Activated CD4-positive, alpha-beta T cell treated with anti-CD3 and anti-CD28 coated beads for 4 hours (primary cell): ENCODE results near the gene HECW1.

ENCODE experiments used
- DNase-seq, 2 donors: peaks; one replicate each; pipeline ENCODE4 v3.0.0-alpha.2; 2020

The HECW1 gene

GRCh38 chr7:43276547-43276946 is 164.1 kb downstream of the HECW1 start:
- DNase-seq: no peak

- no peak for DNase-seq
Measured at GRCh38 chr7:43278088-43278644, 165.7 kb downstream of the HECW1 start.

- no peak for DNase-seq
Measured at GRCh38 chr7:43281268-43281667, 168.8 kb downstream of the HECW1 start.

GRCh38 chr7:43283706-43284105 is 171.3 kb downstream of the HECW1 start:
- DNase-seq: no peak

GRCh38 chr7:43289826-43290225 is 177.4 kb downstream of the HECW1 start:
- DNase-seq: no peak

- no peak for DNase-seq
Measured at GRCh38 chr7:43290978-43291377, 178.5 kb downstream of the HECW1 start.

GRCh38 chr7:43291789-43292188 is 179.3 kb downstream of the HECW1 start:
- no peak for DNase-seq

GRCh38 chr7:43292384-43292783 is 179.9 kb downstream of the HECW1 start:
- DNase-seq: no peak

- no peak for DNase-seq
Measured at GRCh38 chr7:43294080-43294630, 181.7 kb downstream of the HECW1 start.

- no peak for DNase-seq
Measured at GRCh38 chr7:43295429-43295828, 183.0 kb downstream of the HECW1 start.

- DNase-seq: no peak
Measured at GRCh38 chr7:43296306-43296705, 183.9 kb downstream of the HECW1 start.

- DNase-seq: no peak
Measured at GRCh38 chr7:43298617-43299016, 186.2 kb downstream of the HECW1 start.

- no peak for DNase-seq
Measured at GRCh38 chr7:43300121-43300520, 187.7 kb downstream of the HECW1 start.

- DNase-seq: no peak
Measured at GRCh38 chr7:43302211-43302711, 189.8 kb downstream of the HECW1 start.

- no peak for DNase-seq
Measured at GRCh38 chr7:43302773-43303460, 190.5 kb downstream of the HECW1 start.

- DNase-seq: peak; percentile 48 to 59
Measured at GRCh38 chr7:43303740-43304241, 191.3 kb downstream of the HECW1 start.

- DNase-seq: no peak
Measured at GRCh38 chr7:43306404-43306803, 194.0 kb downstream of the HECW1 start.

- no peak for DNase-seq
Measured at GRCh38 chr7:43307522-43307921, 195.1 kb downstream of the HECW1 start.

- no peak for DNase-seq
Measured at GRCh38 chr7:43308913-43309705, 196.7 kb downstream of the HECW1 start.

GRCh38 chr7:43309706-43310022 is 197.2 kb downstream of the HECW1 start:
- no peak for DNase-seq

- no peak for DNase-seq
Measured at GRCh38 chr7:43311052-43311451, 198.6 kb downstream of the HECW1 start.

- DNase-seq: no peak
Measured at GRCh38 chr7:43311694-43312093, 199.2 kb downstream of the HECW1 start.

- no peak for DNase-seq
Measured at GRCh38 chr7:43313628-43314378, 201.4 kb downstream of the HECW1 start.
